ENCODE data around the gene HPDL. TPM values are rescaled to one million over a fixed set of nuclear protein-coding genes. Genes with fewer than 3 reads are reported as not detected.

The HPDL gene
- total and polyA plus RNA-seq, 2 of the 8 experiments (the other 6 are each of a cell fraction or from before 2014, with no cell fraction given) = 58.5 to 62.7 TPM

GRCh38 chr1:45319761-45320160 lies 6.9 kb upstream of the HPDL start:
- no peak overlapping the region; the same call in 1 of the 2 replicates for H2BK15ac ChIP-seq (ENCODE audit: low read length)
- no peak overlapping the region for H2AFZ ChIP-seq (ENCODE audit: low read length)
- H4K5ac ChIP-seq (ENCODE audit: insufficient read length, low read depth, low read length) = no peak overlapping the region
- no peak overlapping the region for H3K9ac ChIP-seq (replicated peaks in 1 of 4; ENCODE audit: extremely low read depth in 1 of 4, low read depth in 3 of 4, low read length in 3 of 4)
- peaks cover 5 to 16% (median 7%) of the 10 kb centered on the region in 4 experiments; a peak in 6 of 7 replicates for H3K4me1 ChIP-seq (replicated peaks in 1 of 4; ENCODE audit: control insufficient read depth in 3 of 4, insufficient read depth in 4 of 4, low read length in 3 of 4)
- no peaks in the 10 kb centered on the region; the same call in 1 of the 2 replicates for H3K23me2 ChIP-seq (ENCODE audit: low read depth, low read length)
- H3K4me3 ChIP-seq (ENCODE audit: extremely low read depth in 1 of 4, insufficient read depth in 2 of 4, low read depth in 3 of 4, low read length in 4 of 4) = no peak overlapping the region
- DNase-seq (ENCODE audit: low read depth in 1 of 2, low spot score in 2 of 2) (no peak), FAIRE-seq (no peak)
- ChIA-PET CTCF (ENCODE audit: partially characterized antibody) (interaction anchor here (0.6 to 2.5 kb wide), 6 partner anchors 9 to 356 kb away, joined by 3 to 8 read pairs (median 6); no protein-coding TSS in a partner anchor), POLR2A (ENCODE audit: partially characterized antibody) (interaction anchor here (0.9 to 16.3 kb wide), 6 partner anchors 9 to 264 kb away, joined by 3 to 472 read pairs (median 12); partner anchors contain the start of genes CCDC163, MMACHC, MUTYH and PRDX1)
- H2BK5ac ChIP-seq (ENCODE audit: low read depth, low read length) = peak overlapping the region; percentile 60
- no peaks in the 10 kb centered on the region for H3K27me3 ChIP-seq (replicated peaks in 1 of 4; ENCODE audit: control insufficient read depth in 3 of 4, extremely low read depth in 1 of 4, insufficient read depth in 3 of 4, low read length in 3 of 4)
- no peak overlapping the region for H4K8ac ChIP-seq (ENCODE audit: extremely low read depth, insufficient read depth, low read length)
- H2AK5ac ChIP-seq (ENCODE audit: low read depth, low read length) = no peak overlapping the region
- 0 out of 2 replicates have a peak overlapping the region, but pooled peaks have one; percentile 43 for H3K18ac ChIP-seq (ENCODE audit: extremely low read depth, low read length)
- peak overlapping the region; percentile 86; the same call in 1 of the 2 replicates for H2BK20ac ChIP-seq (ENCODE audit: low read length)
- H4K91ac ChIP-seq (replicated peaks; ENCODE audit: insufficient read length, low read length) = no peak overlapping the region
- no peaks in the 10 kb centered on the region for H3K36me3 ChIP-seq (ENCODE audit: control insufficient read depth in 2 of 4, insufficient read depth in 4 of 4, low read length in 3 of 4)
- H3K27ac ChIP-seq (ENCODE audit: low read depth, low read length) = no peak overlapping the region
- no peak overlapping the region for H3K23ac ChIP-seq (ENCODE audit: insufficient read length)
- no peak overlapping the region for H3K14ac ChIP-seq (ENCODE audit: insufficient read length)
- no peak overlapping the region for H3K56ac ChIP-seq (replicated peaks; ENCODE audit: insufficient read length, low read depth, low read length)
- H3K4ac ChIP-seq (replicated peaks; ENCODE audit: insufficient read length, low read depth, low read length) = no peak overlapping the region
- no peaks in the 10 kb centered on the region for H4K20me1 ChIP-seq (replicated peaks in 1 of 2; ENCODE audit: control insufficient read depth in 1 of 2, insufficient read depth in 2 of 2, low read length in 2 of 2)
- WGBS, 2 experiments (ENCODE audit: extremely low coverage in 1 of 2, insufficient coverage in 1 of 2, insufficient read length in 1 of 2, insufficient replicate concordance in 2 of 2, low coverage in 1 of 2, low lambda C conversion rate in 2 of 2, missing lambda C conversion rate in 1 of 2) = 96% methylated on average over 4 of the region's 4 CpGs; no CpG with 5 or more reads in 1 of the 2 experiments
- no peaks in the 10 kb centered on the region for H3K79me1 ChIP-seq (ENCODE audit: low read depth, low read length)
- H2BK120ac ChIP-seq (replicated peaks; ENCODE audit: low read depth, low read length) = no peak overlapping the region
- H3K9me3 ChIP-seq (ENCODE audit: insufficient read depth in 2 of 2, low read depth in 1 of 2, low read length in 1 of 2) = peaks cover 0 to 5% of the 10 kb centered on the region in 2 experiments; a peak in 2 of 4 replicates
- H3K4me2 ChIP-seq (ENCODE audit: insufficient read depth in 1 of 2, low read depth in 2 of 2, low read length in 2 of 2) = no peak overlapping the region
- peak overlapping the region; percentile 84; the same call in 1 of the 2 replicates for H2BK12ac ChIP-seq (ENCODE audit: low read depth, low read length)
- no peaks in the 10 kb centered on the region for H3K79me2 ChIP-seq (ENCODE audit: control insufficient read depth in 1 of 2, insufficient read depth in 2 of 2, low read length in 2 of 2)
- no peak for TF ChIP-seq POLR2A (IDR thresholded peaks at IDR 0.05; ENCODE audit: control extremely low read depth in 1 of 2, low read depth in 2 of 2, low read length in 2 of 2)
- no peak for TF ChIP-seq HDAC2 (IDR thresholded peaks at IDR 0.05; ENCODE audit: borderline replicate concordance in 1 of 2, low read depth in 2 of 2, low read length in 2 of 2)
- no peak for TF ChIP-seq CBX5 (IDR thresholded peaks at IDR 0.05; ENCODE audit: low read depth, low read length)
- TF ChIP-seq GABPA (IDR thresholded peaks at IDR 0.05; ENCODE audit: borderline replicate concordance, insufficient read depth, low read length) = no peak
- no peak for TF ChIP-seq MAX (IDR thresholded peaks at IDR 0.05)
- TF ChIP-seq CEBPB (IDR thresholded peaks at IDR 0.05; ENCODE audit: low read depth, low read length) = no peak
- no peak for TF ChIP-seq RFX5 (IDR thresholded peaks at IDR 0.05; ENCODE audit: borderline replicate concordance, low read depth, low read length)
- no peak for TF ChIP-seq CBX8 (IDR thresholded peaks at IDR 0.05; ENCODE audit: borderline replicate concordance, low read depth, low read length)
- no peak for TF ChIP-seq KDM1A (IDR thresholded peaks at IDR 0.05; ENCODE audit: borderline replicate concordance, low read length)
- TF ChIP-seq BCL11A (IDR thresholded peaks at IDR 0.05; ENCODE audit: low read depth in 2 of 2, low read length in 2 of 2) = no peak

Data from H1 (cell line).